Fibroblast of pulmonary artery (primary cell): ENCODE data around the gene SHFL.

Source experiments
- DNase-seq: peaks from one replicate; pipeline ENCODE4 v3.0.0-alpha.2; 2010; ENCODE audit warnings: low read depth
- H3K4me3 ChIP-seq: replicated peaks from 2 replicates; pipeline ENCODE4 v1.5.1; 2011; ENCODE audit warnings: low read depth, mild to moderate bottlenecking, control low read depth, low read length, moderate library complexity
- CTCF ChIP-seq: IDR thresholded peaks from 2 replicates; pipeline ENCODE4 v1.5.1; 2011; ENCODE audit warnings: mild to moderate bottlenecking, control low read depth, low read length, inconsistent platforms; ENCODE audit errors: missing control alignments

SHFL gene

DNA sequence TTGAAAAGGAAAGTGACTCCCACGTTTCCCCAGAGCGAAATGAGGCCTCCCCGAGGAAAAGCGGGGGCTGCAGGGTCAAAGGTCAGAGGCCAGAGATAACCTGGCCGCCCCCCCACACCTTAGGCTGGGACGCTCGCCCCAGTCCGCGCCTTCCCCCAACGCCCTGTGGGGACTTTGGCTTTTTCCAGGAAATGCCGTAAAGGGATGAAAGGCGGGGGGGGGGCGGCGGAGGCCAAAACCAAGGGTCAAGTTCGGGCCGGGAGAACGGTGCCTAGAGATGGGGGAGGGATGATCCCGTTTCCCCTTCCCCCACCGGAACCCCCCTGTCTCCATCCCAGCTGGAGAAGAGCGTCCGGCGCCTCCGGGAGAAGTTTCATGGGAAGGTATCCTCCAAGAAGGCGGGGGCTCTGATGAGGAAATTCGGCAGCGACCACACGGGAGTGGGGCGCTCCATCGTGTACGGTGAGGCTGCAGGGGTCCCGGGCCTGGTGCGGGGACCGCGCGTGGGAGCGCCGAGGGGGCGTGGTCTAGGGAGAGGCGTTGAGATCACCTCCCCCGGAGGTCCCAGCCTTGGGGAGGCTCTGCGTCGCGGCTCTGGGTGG lies 575 bp downstream of the SHFL start:
- H3K4me3 ChIP-seq: peak overlapping the region; percentile 95
- no peak for TF ChIP-seq CTCF
- DNase-seq: no peak

DNA sequence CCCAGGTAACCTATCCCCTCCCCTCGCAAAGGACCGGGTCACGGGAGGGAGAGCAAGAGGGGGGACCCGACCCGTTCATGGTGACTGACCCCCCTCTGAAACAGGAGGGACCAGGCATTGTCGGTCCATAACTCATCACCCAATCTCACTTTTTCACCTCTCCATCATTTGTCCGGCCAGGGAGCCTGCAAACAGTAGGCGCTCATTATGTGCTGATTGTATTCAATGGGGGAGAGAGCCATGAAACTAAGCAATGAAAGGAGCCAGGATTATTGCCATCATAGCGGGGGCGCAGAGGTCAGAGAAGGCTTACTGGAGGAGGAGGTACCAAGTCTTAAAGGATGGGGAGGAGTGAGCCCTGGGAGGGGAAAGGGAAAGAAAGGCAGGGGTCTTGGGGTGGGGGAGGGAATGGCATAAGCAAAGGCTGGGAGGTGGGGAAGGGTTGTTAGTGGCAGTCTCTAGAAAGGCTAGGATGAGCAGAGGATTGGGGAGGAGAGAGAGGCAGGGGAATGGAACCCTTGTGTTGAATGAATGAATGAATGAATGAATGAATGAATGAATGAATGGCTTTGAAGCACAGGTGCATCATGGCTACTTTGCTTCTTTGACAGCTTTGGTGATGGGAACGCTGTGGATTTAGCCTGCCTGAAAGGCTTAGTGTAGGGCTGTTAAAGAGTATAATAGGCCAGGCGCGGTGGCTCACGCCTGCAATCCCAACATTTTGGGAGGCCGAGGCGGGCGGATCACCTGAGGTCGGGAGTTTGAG lies 1.4 kb downstream of the SHFL start:
- H3K4me3 ChIP-seq: peak overlapping the region; percentile 95
- TF ChIP-seq CTCF: no peak
- DNase-seq: no peak

GRCh38 chr19:10088949-10089554 lies 2.9 kb downstream of the SHFL start:
- H3K4me3 ChIP-seq: no peak overlapping the region
- no peak for DNase-seq
- TF ChIP-seq CTCF: no peak

DNA sequence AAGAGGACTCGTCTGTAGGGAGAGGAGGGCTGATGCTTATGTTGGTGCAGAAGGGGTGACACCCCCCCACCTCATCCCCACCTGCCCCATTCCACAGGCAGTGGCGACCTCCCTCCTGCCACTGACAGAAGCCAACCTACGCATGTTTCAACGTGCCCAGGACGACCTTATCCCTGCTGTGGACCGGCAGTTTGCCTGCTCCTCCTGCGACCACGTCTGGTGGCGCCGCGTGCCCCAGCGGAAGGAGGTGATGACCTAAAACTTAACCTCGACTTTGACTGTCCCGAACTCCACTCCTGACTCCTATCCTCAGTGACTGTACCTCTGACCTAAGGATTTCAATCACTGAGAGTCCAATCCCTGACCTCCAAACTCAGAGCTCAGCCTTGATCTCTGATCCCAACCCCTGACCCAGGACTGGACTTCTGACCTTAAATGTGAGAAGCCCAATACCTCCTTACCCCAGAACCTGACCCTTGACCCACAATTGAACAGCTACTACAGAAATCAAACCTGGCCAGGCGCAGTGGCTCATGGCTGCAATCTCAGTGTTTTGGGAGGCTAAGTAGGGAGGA lies 3.8 kb downstream of the SHFL start:
- TF ChIP-seq CTCF: no peak
- no peak overlapping the region for H3K4me3 ChIP-seq
- no peak for DNase-seq

DNA sequence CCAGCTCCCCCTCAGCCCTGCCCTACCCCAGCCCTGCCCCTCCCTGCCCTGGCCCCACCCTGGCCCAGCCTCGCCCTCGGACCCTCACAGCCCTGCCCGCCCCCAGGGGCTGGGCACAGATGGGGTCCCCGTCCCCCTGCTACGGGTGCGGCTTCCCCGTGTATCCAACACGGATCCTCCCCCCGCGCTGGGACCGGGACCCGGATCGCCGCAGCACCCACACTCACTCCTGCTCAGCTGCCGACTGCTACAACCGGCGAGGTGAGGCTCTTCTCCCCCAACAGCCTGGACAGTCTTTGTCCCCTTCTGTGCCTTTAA lies 5.2 kb downstream of the SHFL start:
- no peak overlapping the region for H3K4me3 ChIP-seq
- TF ChIP-seq CTCF: no peak
- no peak for DNase-seq

GRCh38 chr19:10091895-10092641 lies 6.0 kb downstream of the SHFL start:
- H3K4me3 ChIP-seq: no peak overlapping the region
- DNase-seq: no peak
- no peak for TF ChIP-seq CTCF
